Omental fat pad (tissue), 4 donors: ENCODE data around the gene TPM2. TPM values are rescaled to one million over a fixed set of nuclear protein-coding genes. Genes with fewer than 3 reads are reported as not detected.

Experiments
- ATAC-seq: fragments of 150-250 bp; one replicate; pipeline ENCODE4 v1.9.1; 2016; ENCODE audit warnings: mild to moderate bottlenecking, moderate library complexity; ENCODE audit not compliant: low FRiP score
- DNase-seq: peaks from one replicate; pipeline ENCODE4 v3.0.0-alpha.2; 2019; ENCODE audit warnings: low spot score
- total RNA-seq, 4 donors: library from RNA; depleted of rRNA; stranded (reverse); fragments of >200 nt; gene quantifications; one replicate each; pipeline ENCODE4 v1.1.0, GENCODE V29; 2016
- TF ChIP-seq, protein P1 (sequence below), 3 donors: fragments of 450-650 bp; IDR thresholded peaks; one replicate each; pipeline ENCODE4 v1.5.1; 2016 to 2017; ENCODE audit warnings: antibody characterized with exemption in 3 of 3, mild to moderate bottlenecking in 3 of 3, moderate library complexity in 2 of 3

TPM2 gene
- total RNA-seq, 4 donors from 2014 or later = 150 to 301 (median 237) TPM

DNA sequence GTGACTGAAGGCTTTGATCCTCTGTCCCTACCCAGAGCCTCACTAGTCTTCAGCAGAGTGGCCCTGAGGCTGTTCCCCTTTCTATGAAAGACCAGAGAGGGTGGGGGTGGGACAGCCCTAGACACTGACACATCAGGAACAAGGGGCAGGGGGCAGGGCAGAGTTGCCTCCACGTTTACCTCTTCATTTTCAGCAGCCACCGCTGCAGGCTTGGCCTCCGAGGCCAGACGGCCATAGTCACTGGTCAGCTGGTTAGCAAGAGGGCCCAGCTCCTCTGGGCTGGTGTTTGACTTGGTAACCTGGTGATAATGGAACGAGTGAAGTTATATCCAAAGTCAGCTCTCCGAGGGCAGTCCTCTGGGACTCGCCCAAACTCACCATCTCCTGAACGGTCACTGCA lies 15.6 kb upstream of the TPM2 start:
- TF ChIP-seq, protein P1, sequence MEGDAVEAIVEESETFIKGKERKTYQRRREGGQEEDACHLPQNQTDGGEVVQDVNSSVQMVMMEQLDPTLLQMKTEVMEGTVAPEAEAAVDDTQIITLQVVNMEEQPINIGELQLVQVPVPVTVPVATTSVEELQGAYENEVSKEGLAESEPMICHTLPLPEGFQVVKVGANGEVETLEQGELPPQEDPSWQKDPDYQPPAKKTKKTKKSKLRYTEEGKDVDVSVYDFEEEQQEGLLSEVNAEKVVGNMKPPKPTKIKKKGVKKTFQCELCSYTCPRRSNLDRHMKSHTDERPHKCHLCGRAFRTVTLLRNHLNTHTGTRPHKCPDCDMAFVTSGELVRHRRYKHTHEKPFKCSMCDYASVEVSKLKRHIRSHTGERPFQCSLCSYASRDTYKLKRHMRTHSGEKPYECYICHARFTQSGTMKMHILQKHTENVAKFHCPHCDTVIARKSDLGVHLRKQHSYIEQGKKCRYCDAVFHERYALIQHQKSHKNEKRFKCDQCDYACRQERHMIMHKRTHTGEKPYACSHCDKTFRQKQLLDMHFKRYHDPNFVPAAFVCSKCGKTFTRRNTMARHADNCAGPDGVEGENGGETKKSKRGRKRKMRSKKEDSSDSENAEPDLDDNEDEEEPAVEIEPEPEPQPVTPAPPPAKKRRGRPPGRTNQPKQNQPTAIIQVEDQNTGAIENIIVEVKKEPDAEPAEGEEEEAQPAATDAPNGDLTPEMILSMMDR (IDR thresholded peaks at IDR 0.05) = no peak
- ATAC-seq (no peak), DNase-seq (no peak)

DNA sequence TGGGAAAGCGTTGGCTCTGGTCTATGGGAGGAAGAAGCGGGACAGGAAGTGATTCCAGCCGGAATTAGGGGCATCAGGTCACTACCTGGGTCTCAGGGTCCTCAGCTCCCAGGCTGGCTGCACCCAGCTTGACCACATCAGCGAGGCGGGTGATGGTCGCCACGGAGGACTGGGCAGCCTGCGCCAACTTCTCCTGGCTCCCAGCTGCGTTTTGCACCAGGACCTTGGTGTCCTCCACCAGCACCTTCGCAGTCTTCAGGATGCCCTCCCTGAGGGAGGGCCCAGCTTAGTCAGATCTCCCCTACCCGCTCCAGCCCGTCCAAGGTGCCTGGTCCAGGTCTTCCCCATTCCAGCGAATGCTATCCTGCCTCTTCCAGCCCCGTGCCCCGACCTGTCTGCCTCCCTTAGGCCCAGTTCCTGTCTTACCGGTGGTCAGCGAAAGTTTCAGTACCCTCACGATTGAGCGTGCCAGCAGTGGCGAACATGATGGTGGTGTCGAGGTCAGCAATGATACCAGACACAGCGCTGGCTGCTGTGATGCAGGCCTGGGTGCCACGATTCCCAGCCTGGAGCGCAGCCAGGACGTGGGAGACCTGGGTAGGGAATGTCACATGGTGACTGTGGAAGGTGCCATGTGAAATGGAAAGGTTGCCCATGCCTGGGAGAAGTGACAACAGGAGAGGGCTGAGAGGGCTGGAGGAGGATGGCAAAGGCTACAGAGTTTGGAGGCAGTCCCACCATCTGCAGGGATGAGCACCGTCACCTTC lies 14.4 kb upstream of the TPM2 start:
- ATAC-seq (no peak), DNase-seq (no peak)
- TF ChIP-seq, protein P1 (IDR thresholded peaks at IDR 0.05) = no peak

DNA sequence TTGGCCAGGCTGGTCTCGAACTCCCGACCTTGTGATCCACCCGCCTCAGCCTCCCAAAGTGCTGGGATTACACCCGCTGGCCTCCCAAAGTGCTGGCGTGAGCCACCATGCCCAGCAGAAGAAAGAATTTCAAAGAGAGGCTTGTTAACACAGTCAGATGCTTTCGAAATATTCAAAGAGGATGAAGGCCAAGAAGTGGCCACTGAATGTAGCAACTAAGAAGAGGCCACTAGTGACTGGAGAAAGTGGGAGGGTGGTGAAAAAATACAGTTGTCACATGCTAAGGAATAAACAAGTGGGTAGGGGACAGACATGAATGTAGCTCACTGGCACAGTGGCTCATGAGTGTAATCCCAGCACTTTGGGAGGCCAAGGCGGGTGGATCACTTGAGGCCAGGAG lies 13.0 kb upstream of the TPM2 start:
- ATAC-seq = no peak
- DNase-seq = no peak
- TF ChIP-seq, protein P1 (IDR thresholded peaks at IDR 0.05) = no peak

DNA sequence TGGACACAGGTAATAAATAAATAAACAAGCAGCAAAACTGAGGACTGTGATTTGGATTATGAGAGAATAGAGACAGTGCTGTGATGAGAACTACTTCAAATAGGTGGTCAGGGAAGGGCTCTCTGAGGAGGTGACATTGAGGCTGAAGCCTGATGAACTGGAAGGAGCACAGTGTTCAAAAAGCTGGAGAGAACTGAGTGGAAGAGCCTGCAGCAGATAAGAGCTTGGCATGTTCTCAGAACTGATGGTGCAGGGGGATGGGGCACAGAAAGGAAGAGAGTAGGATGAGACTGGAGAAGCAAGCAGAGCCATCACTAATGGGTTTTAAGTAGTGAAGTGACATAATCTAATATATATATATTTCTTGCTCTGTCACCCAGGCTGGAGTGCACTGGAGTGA lies 11.2 kb upstream of the TPM2 start:
- ATAC-seq (no peak), DNase-seq (no peak)
- TF ChIP-seq, protein P1 (IDR thresholded peaks at IDR 0.05) = no peak

DNA sequence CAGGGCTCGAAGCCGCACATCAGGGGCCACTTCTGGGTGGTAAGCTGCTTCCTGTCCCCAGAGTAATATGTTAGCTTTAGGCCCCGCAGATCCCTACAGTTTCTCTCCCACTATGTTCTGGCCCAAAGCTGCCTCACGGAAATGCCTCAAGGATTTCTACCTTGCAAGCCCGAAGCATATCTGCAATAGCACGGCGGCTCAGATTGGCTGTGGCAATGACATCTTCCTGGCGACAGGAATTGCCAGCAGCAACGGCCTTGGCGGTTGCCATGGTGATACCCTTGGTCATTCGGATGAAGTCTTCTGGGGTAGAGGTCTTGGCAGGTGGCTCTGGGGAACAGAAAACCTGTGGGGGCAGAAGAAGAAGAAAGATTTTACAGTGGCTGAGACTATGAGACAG lies 10.3 kb upstream of the TPM2 start:
- DNase-seq (no peak), ATAC-seq (no peak)
- TF ChIP-seq, protein P1 (IDR thresholded peaks at IDR 0.05) = no peak

DNA sequence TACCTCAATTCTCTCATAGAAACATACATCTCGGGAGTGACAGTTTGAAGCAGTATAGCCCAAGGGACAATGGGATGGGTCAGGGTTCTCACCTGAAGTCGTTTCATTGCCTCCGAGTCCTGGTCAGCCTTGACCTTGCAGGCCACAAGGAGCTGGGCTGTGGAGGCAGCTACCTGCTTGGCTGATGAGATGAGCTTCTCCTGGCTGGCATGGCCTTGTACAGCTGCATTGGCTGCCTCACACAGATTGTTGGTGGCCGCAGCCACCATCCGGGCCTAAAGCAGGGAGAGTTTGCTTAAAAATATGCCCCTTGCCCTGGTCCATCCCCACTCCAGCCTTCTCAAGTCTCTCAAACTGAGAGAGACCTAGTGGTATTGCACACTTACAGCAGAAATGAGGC lies 8.5 kb upstream of the TPM2 start:
- TF ChIP-seq, protein P1 (IDR thresholded peaks at IDR 0.05) = no peak
- DNase-seq = no peak
- no peak for ATAC-seq

DNA sequence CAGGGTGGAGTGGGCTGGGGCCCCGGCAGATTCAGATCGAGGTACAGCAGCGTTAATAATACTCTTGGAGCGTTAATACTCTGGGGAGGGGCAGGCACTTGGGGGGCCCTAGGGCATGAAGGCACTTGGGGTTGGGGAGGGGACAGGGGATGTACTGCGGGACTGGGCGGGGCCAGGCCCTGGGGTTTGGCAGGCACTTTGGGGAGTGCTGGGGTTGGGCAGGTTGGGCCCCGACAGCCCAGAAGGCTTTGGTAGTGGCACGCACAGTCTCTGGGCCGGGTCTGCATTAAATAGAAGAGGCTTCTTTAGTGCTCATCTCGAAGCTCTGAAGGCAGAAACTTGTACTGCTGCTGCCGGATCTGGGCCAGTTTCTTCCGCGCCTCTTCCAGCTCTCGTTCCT lies 7.8 kb upstream of the TPM2 start:
- TF ChIP-seq, protein P1 (IDR thresholded peaks at IDR 0.05) = no peak
- ATAC-seq (no peak), DNase-seq (no peak)
